22Rv1 (cell line): Measurements from ENCODE around the gene FOXO6.

ENCODE experiments used
- CTCF ChIP-seq: fragments of 450-650 bp; IDR thresholded peaks from 2 replicates; pipeline ENCODE4 v1.5.1; 2017; ENCODE audit warnings: mild to moderate bottlenecking
- ZFX ChIP-seq: fragments of 450-650 bp; IDR thresholded peaks from 2 replicates; pipeline ENCODE4 v1.6.1; 2017; ENCODE audit warnings: antibody characterized with exemption, borderline replicate concordance

- TF ChIP-seq ZFX (no peak), CTCF (no peak)
Measured at GRCh38 chr1:41425369-41425768, 64.1 kb downstream of the FOXO6 start.
